GM12878 (cell line): ENCODE results near the gene PNMA6F. TPM values are rescaled to one million over a fixed set of nuclear protein-coding genes. Genes with fewer than 3 reads are reported as not detected.

Experiments
- ATAC-seq: fragments of 200-7000 bp; cut with Tn5 transposase; 3 replicates; pipeline ENCODE4 v1.9.1; 2020; ENCODE audit warnings: mild to moderate bottlenecking, moderate library complexity
- BruUV-seq: library from RNA; stranded (reverse); fragments of 400-500 nt; replicated peaks from 2 replicates; lab custom pipeline; 2021; lab: Mats Ljungman, UMichigan
- CTCF ChIA-PET: fragments of 300-600 bp; sonication (Branson Sonifier 250); formaldehyde crosslinking; extraction: SDS; loops from one replicate; lab custom pipeline; 2021; ENCODE audit warnings: inconsistent platforms; lab: Yijun Ruan, JAX
- POLR2A ChIA-PET: fragments of 350-600 bp; formaldehyde crosslinking; extraction: SDS; loops from one replicate; lab custom pipeline; 2021; ENCODE audit warnings: inconsistent platforms; lab: Charles Lee
- RAD21 ChIA-PET: fragments of 300-600 bp; sonication (Branson Sonifier 250); formaldehyde crosslinking; loops from one replicate; lab custom pipeline; 2023; ENCODE audit warnings: antibody characterized with exemption; ENCODE audit not compliant: unreplicated experiment; lab: Charles Lee
- SMC1A ChIA-PET: fragments of 300-600 bp; sonication (Branson Sonifier 250); formaldehyde crosslinking; loops from one replicate; lab custom pipeline; 2023; ENCODE audit not compliant: unreplicated experiment, uncharacterized antibody; lab: Charles Lee
- DNase-seq: peaks from one replicate; pipeline ENCODE4 v3.0.0-alpha.2; 2011; ENCODE audit warnings: low read depth, low spot score
- FAIRE-seq: peaks from 3 replicates; lab custom pipeline; 2011; peaks lifted over from hg19 to GRCh38; lab: Jason Lieb, UNC
- H2AFZ ChIP-seq: 2 replicates; pipeline ENCODE4 v1.6.0; 2011; ENCODE audit warnings: low read depth, low read length, control low read depth; ENCODE audit not compliant: control insufficient read depth
- H3K27ac ChIP-seq: 2 replicates; pipeline ENCODE4 v1.5.1; 2011; ENCODE audit warnings: control low read depth; ENCODE audit not compliant: control insufficient read depth, insufficient read depth
- H3K27me3 ChIP-seq, 2 experiments: replicated peaks in 1 of 2; 2 replicates each; pipeline versions ENCODE4 v1.6.0 to v1.6.1; 2011; ENCODE audit warnings: low read length in 1 of 2; ENCODE audit not compliant: control insufficient read depth in 2 of 2, insufficient read depth in 2 of 2
- H3K36me3 ChIP-seq, 2 experiments: 2 replicates each; pipeline ENCODE4 v1.5.1; 2011; ENCODE audit warnings: low read length in 1 of 2; ENCODE audit not compliant: control insufficient read depth in 2 of 2, insufficient read depth in 2 of 2
- H3K4me1 ChIP-seq: 2 replicates; pipeline ENCODE4 v1.6.1; 2011; ENCODE audit warnings: mild to moderate bottlenecking, low read length, moderate library complexity, mixed read lengths; ENCODE audit not compliant: control insufficient read depth, insufficient read depth
- H3K4me2 ChIP-seq: 2 replicates; pipeline ENCODE4 v1.6.0; 2011; ENCODE audit warnings: control low read depth; ENCODE audit not compliant: control insufficient read depth, insufficient read depth
- H3K4me3 ChIP-seq: fragments of 200-600 bp; sonication (generic); 2 replicates; pipeline ENCODE4 v1.5.1; 2016
- H3K79me2 ChIP-seq: 2 replicates; pipeline ENCODE4 v1.6.0; 2011; ENCODE audit warnings: low read length; ENCODE audit not compliant: control insufficient read depth, insufficient read depth
- H3K9ac ChIP-seq: 2 replicates; pipeline ENCODE4 v1.8.0; 2011; ENCODE audit warnings: low read length, control low read depth, mixed read lengths; ENCODE audit not compliant: control insufficient read depth, insufficient read depth
- H3K9me3 ChIP-seq: replicated peaks from 3 replicates; pipeline ENCODE4 v1.5.1; 2011; ENCODE audit warnings: mild to moderate bottlenecking, low read length; ENCODE audit not compliant: control insufficient read depth, insufficient read depth
- H4K20me1 ChIP-seq: 2 replicates; pipeline ENCODE4 v1.6.0; 2011; ENCODE audit not compliant: control insufficient read depth, insufficient read depth
- CBX3 ChIP-seq: fragments of 200-600 bp; sonication (generic); IDR thresholded peaks from 2 replicates; pipeline ENCODE4 v1.6.1; 2016; ENCODE audit warnings: low read depth, borderline replicate concordance
- GATAD2B ChIP-seq: fragments of 450-650 bp; conservative IDR thresholded peaks from 2 replicates; pipeline ENCODE4 v1.6.1; 2017; ENCODE audit warnings: low read depth, mild to moderate bottlenecking, moderate library complexity
- KLF5 ChIP-seq: fragments of 450-650 bp; IDR thresholded peaks from 2 replicates; pipeline ENCODE4 v1.6.1; 2014; ENCODE audit warnings: mild to moderate bottlenecking; ENCODE audit not compliant: partially characterized antibody
- ZNF274 ChIP-seq: IDR thresholded peaks from one replicate; pipeline ENCODE4 v1.8.0; 2011; ENCODE audit not compliant: insufficient read length, insufficient read depth
- WGBS: methylation state at CpG from one replicate; pipeline ENCODE4 v1.1.6; 2016; ENCODE audit warnings: low lambda C conversion rate; ENCODE audit not compliant: insufficient replicate concordance, insufficient coverage; ENCODE audit errors: missing lambda C conversion rate; 5-methylcytosine and 5-hydroxymethylcytosine counted together
- in situ Hi-C: fragments of 300-500 bp; cut with MboI; formaldehyde crosslinking; loops from 9 replicates; pipeline ENCODE4 v1.14.3; 2018; ENCODE audit warnings: mixed read lengths
- intact Hi-C: fragments of 100-400 bp; cut with micrococcal nuclease; formaldehyde crosslinking; loops from one replicate; pipeline ENCODE4 v1.14.2; 2022; ENCODE audit not compliant: unreplicated experiment
- polyA plus RNA-seq, 11 experiments: library from polyadenylated mRNA; depleted of rRNA in 4 of 11; unstranded in 6 of 11; stranded (reverse) in 5 of 11; fragments of >200 nt; fragmentation: Nextera tagmentation in 4 of 11; fragmentation: Illumina TruSeq in 1 of 11; extraction: Ambion mirVana in 4 of 11; extraction: Trizol in 1 of 11; gene quantifications; 1 replicate in 1 of 11; 2 replicates in 10 of 11; pipeline versions ENCODE4 v1.2.1 to v1.2.3, GENCODE V29; 2011 to 2016; ENCODE audit warnings: inconsistent platforms in 2 of 11, missing spikeins in 2 of 11, low read depth in 1 of 11
- total RNA-seq, 4 experiments: library from RNA; depleted of rRNA in 3 of 4; stranded (reverse); fragments of >200 nt in 3 of 4; fragmentation: Illumina TruSeq in 1 of 4; extraction: Trizol in 1 of 4; gene quantifications; 2 replicates each; pipeline versions ENCODE4 v1.2.1 to v1.2.3, GENCODE V29; 2013 to 2021
- TF ChIP-seq, protein P1 (sequence below): IDR thresholded peaks from 2 replicates; pipeline ENCODE4 v1.6.1; 2012; ENCODE audit warnings: mild to moderate bottlenecking, low read depth, low read length
- TF ChIP-seq, protein P2 (sequence below): fragments of 450-650 bp; conservative IDR thresholded peaks from 2 replicates; pipeline ENCODE4 v1.6.1; 2017; ENCODE audit warnings: mild to moderate bottlenecking, moderate library complexity
- TF ChIP-seq, protein P3 (sequence below): fragments of 450-650 bp; formaldehyde crosslinking; IDR thresholded peaks from 2 replicates; pipeline ENCODE4 v1.4.0; 2022; ENCODE audit warnings: mild to moderate bottlenecking, moderate library complexity

Gene PNMA6F
- total and polyA plus RNA-seq, 10 of the 15 experiments (the other 5 are each of a cell fraction or from before 2014, with no cell fraction given): not detected

DNA sequence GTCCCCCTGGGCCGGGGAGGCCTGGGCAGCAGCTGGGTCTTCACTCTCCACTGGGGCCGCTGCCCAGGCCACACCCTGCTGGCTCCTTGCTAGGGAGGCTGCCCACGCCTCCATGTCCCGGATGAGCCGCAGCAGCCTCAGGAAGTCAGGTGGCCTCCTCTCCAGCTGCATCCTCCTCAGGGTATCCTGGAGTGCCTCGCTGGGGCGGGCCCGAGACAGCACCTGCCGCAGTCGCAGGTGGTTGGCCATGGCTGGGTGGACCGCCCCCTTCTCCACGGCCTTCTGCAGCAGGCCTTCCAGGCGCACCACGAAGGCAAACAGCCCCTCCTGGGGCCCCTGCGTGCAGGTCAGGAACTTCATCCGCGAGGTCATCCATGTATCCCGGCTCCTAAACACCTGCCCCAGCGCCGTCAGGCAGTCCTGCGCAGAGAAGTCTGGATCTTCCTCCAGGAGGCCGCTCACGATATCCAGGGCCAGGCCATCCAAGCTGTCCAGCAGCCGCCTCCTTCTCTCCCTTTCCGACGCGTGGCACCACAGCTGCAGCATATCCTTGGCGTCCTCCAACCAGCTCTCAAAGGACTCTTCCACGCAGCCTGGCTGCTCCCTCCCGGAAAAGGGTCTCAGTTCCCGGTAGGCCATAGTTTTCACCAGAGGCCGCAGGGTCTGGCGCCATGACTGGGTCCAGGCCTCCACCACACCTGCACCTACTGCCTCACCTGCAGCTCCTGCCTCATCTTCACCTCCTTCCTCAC, 2.1 kb downstream of the PNMA6F start:
- Histone ChIP-seq H3K79me2 (no peaks in the 10 kb centered on the region), H3K27me3 (no peaks in the 10 kb centered on the region), H3K36me3 (no peaks in the 10 kb centered on the region), H3K27ac (no peak overlapping the region), H3K4me1 (no peaks in the 10 kb centered on the region), H2AFZ (no peak overlapping the region), H3K4me2 (no peak overlapping the region), H4K20me1 (no peaks in the 10 kb centered on the region), H3K4me3 (no peak overlapping the region), H3K9ac (no peak overlapping the region), H3K9me3 (no peaks in the 10 kb centered on the region)
- ChIA-PET SMC1A (no interaction called here), CTCF (no interaction called here), POLR2A (no interaction called here), RAD21 (no interaction called here)
- TF ChIP-seq, protein P1, sequence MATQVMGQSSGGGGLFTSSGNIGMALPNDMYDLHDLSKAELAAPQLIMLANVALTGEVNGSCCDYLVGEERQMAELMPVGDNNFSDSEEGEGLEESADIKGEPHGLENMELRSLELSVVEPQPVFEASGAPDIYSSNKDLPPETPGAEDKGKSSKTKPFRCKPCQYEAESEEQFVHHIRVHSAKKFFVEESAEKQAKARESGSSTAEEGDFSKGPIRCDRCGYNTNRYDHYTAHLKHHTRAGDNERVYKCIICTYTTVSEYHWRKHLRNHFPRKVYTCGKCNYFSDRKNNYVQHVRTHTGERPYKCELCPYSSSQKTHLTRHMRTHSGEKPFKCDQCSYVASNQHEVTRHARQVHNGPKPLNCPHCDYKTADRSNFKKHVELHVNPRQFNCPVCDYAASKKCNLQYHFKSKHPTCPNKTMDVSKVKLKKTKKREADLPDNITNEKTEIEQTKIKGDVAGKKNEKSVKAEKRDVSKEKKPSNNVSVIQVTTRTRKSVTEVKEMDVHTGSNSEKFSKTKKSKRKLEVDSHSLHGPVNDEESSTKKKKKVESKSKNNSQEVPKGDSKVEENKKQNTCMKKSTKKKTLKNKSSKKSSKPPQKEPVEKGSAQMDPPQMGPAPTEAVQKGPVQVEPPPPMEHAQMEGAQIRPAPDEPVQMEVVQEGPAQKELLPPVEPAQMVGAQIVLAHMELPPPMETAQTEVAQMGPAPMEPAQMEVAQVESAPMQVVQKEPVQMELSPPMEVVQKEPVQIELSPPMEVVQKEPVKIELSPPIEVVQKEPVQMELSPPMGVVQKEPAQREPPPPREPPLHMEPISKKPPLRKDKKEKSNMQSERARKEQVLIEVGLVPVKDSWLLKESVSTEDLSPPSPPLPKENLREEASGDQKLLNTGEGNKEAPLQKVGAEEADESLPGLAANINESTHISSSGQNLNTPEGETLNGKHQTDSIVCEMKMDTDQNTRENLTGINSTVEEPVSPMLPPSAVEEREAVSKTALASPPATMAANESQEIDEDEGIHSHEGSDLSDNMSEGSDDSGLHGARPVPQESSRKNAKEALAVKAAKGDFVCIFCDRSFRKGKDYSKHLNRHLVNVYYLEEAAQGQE: no peak
- TF ChIP-seq, protein P2, sequence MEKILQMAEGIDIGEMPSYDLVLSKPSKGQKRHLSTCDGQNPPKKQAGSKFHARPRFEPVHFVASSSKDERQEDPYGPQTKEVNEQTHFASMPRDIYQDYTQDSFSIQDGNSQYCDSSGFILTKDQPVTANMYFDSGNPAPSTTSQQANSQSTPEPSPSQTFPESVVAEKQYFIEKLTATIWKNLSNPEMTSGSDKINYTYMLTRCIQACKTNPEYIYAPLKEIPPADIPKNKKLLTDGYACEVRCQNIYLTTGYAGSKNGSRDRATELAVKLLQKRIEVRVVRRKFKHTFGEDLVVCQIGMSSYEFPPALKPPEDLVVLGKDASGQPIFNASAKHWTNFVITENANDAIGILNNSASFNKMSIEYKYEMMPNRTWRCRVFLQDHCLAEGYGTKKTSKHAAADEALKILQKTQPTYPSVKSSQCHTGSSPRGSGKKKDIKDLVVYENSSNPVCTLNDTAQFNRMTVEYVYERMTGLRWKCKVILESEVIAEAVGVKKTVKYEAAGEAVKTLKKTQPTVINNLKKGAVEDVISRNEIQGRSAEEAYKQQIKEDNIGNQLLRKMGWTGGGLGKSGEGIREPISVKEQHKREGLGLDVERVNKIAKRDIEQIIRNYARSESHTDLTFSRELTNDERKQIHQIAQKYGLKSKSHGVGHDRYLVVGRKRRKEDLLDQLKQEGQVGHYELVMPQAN: no peak
- TF ChIP-seq ZNF274 (no peak), KLF5 (no peak), CBX3 (no peak), GATAD2B (no peak)
- TF ChIP-seq, protein P3, sequence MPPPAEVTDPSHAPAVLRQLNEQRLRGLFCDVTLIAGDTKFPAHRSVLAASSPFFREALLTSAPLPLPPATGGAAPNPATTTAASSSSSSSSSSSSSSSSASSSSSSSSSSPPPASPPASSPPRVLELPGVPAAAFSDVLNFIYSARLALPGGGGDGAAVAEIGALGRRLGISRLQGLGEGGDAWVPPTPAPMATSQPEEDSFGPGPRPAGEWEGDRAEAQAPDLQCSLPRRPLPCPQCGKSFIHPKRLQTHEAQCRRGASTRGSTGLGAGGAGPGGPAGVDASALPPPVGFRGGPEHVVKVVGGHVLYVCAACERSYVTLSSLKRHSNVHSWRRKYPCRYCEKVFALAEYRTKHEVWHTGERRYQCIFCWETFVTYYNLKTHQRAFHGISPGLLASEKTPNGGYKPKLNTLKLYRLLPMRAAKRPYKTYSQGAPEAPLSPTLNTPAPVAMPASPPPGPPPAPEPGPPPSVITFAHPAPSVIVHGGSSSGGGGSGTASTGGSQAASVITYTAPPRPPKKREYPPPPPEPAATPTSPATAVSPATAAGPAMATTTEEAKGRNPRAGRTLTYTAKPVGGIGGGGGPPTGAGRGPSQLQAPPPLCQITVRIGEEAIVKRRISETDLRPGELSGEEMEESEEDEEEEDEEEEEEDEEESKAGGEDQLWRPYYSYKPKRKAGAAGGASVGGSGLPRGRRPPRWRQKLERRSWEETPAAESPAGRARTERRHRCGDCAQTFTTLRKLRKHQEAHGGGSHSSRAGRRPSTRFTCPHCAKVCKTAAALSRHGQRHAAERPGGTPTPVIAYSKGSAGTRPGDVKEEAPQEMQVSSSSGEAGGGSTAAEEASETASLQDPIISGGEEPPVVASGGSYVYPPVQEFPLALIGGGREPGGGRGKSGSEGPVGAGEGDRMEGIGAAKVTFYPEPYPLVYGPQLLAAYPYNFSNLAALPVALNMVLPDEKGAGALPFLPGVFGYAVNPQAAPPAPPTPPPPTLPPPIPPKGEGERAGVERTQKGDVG (CRISPR knock-in tag): no peak
- 65% methylated on average over 31 of the region's 33 CpGs for WGBS
- ATAC-seq (no peak), FAIRE-seq (no peak), DNase-seq (no peak)
- in situ Hi-C loops: loop anchor here (25.0 kb wide), 1 partner anchor 157 kb away; no protein-coding TSS in a partner anchor
- intact Hi-C loops: loop anchor here (5.0 kb wide), 1 partner anchor 257 kb away; no protein-coding TSS in a partner anchor
- BruUV-seq: no TSS peak
